Gastroesophageal sphincter (tissue), 3 donors: ENCODE results near the gene THSD4.

Experiments
- EP300 ChIP-seq: sonication (generic); formaldehyde crosslinking; IDR thresholded peaks from one replicate; pipeline ENCODE4 v1.6.1; 2017; ENCODE audit warnings: antibody characterized with exemption, mild to moderate bottlenecking
- POLR2A ChIP-seq, 2 donors: fragments of 450-650 bp; IDR thresholded peaks; one replicate each; pipeline ENCODE4 v1.6.1; 2017; ENCODE audit warnings: antibody characterized with exemption in 2 of 2, mild to moderate bottlenecking in 2 of 2, moderate library complexity in 1 of 2
- POLR2AphosphoS5 ChIP-seq: sonication (generic); formaldehyde crosslinking; IDR thresholded peaks from one replicate; pipeline ENCODE4 v1.6.1; 2017; ENCODE audit warnings: antibody characterized with exemption
- TF ChIP-seq, protein P1 (sequence below), 4 experiments: fragments of 200-600 bp in 2 of 4; fragments of 450-650 bp in 2 of 4; sonication (generic) in 1 of 4; IDR thresholded peaks; one replicate each; pipeline ENCODE4 v1.5.1; 2017 to 2019; ENCODE audit warnings: antibody characterized with exemption in 4 of 4, mild to moderate bottlenecking in 2 of 4, moderate library complexity in 2 of 4

DNA sequence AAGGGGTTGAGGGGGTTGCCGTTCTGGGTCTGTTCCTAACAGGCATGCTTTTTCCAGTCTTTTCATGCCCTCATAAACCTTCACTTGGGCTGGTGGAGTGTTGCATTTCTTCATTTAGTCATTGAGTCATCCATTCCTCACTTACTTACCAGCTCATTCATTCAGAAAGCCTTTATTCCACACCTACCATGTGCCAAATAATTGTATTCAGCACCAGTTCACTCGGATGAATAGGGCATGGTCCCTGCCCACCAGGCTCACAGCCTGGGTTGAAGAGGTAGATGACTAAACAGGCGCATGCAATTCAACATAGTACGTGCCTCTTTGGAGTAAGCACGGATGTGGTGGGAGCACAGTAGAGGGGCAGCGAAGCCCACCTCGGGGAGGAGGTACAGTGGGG, 35.1 kb upstream of the THSD4 start:
- no peak for TF ChIP-seq POLR2AphosphoS5
- TF ChIP-seq, protein P1, sequence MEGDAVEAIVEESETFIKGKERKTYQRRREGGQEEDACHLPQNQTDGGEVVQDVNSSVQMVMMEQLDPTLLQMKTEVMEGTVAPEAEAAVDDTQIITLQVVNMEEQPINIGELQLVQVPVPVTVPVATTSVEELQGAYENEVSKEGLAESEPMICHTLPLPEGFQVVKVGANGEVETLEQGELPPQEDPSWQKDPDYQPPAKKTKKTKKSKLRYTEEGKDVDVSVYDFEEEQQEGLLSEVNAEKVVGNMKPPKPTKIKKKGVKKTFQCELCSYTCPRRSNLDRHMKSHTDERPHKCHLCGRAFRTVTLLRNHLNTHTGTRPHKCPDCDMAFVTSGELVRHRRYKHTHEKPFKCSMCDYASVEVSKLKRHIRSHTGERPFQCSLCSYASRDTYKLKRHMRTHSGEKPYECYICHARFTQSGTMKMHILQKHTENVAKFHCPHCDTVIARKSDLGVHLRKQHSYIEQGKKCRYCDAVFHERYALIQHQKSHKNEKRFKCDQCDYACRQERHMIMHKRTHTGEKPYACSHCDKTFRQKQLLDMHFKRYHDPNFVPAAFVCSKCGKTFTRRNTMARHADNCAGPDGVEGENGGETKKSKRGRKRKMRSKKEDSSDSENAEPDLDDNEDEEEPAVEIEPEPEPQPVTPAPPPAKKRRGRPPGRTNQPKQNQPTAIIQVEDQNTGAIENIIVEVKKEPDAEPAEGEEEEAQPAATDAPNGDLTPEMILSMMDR (IDR thresholded peaks at IDR 0.05) = no peak
- no peak for TF ChIP-seq POLR2A (IDR thresholded peaks at IDR 0.05)
- TF ChIP-seq EP300 = no peak
